OCI-LY7 (cell line): ENCODE measurements around the gene ANKS1A.

Source experiments
- EZH2phosphoT487 ChIP-seq: fragments of 200-600 bp; sonication (generic); IDR thresholded peaks from 2 replicates; pipeline ENCODE4 v1.6.1; 2018; ENCODE audit warnings: low read depth, borderline replicate concordance, mild to moderate bottlenecking, mixed run types, antibody characterized with exemption, low read length, moderate library complexity, mixed read lengths
- TF ChIP-seq, protein P1 (sequence below): fragments of 200-600 bp; sonication (generic); conservative IDR thresholded peaks from 2 replicates; pipeline ENCODE4 v1.5.1; 2014; ENCODE audit warnings: mild to moderate bottlenecking, antibody characterized with exemption, low read length, moderate library complexity, mixed read lengths

DNA sequence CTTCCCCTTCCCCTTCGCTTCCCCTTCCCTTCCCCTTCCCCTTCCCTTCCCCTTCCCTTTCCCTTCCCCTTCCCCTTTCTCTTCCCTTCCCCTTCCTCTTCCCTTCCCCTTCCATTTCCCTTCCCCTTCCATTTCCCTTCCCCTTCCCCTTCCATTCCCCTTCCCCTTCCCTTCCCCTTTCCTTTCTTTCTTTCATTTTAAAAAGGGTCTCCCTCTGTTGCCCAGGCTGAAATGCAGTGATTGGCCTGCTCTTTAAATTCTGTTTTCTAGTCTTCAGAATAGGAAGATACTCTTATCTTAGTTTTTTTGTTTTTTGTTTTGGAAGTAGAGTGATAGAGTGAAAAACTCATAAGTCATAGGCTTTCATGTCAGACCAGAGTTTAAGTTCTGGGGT is 85.2 kb downstream of the ANKS1A start:
- TF ChIP-seq, protein P1, sequence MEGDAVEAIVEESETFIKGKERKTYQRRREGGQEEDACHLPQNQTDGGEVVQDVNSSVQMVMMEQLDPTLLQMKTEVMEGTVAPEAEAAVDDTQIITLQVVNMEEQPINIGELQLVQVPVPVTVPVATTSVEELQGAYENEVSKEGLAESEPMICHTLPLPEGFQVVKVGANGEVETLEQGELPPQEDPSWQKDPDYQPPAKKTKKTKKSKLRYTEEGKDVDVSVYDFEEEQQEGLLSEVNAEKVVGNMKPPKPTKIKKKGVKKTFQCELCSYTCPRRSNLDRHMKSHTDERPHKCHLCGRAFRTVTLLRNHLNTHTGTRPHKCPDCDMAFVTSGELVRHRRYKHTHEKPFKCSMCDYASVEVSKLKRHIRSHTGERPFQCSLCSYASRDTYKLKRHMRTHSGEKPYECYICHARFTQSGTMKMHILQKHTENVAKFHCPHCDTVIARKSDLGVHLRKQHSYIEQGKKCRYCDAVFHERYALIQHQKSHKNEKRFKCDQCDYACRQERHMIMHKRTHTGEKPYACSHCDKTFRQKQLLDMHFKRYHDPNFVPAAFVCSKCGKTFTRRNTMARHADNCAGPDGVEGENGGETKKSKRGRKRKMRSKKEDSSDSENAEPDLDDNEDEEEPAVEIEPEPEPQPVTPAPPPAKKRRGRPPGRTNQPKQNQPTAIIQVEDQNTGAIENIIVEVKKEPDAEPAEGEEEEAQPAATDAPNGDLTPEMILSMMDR = no peak
- no peak for TF ChIP-seq EZH2phosphoT487
